H1 (cell line): Measurements from ENCODE around the gene SYTL2. TPM values are rescaled to one million over a fixed set of nuclear protein-coding genes. Genes with fewer than 3 reads are reported as not detected.

ENCODE experiments used
- CTCF ChIA-PET: fragments of 300-600 bp; sonication (Branson Sonifier 250); formaldehyde crosslinking; loops from one replicate; lab custom pipeline; 2021; ENCODE audit not compliant: partially characterized antibody; lab: Charles Lee
- POLR2A ChIA-PET: fragments of 300-600 bp; sonication (Branson Sonifier 250); formaldehyde crosslinking; loops from one replicate; lab custom pipeline; 2021; ENCODE audit warnings: inconsistent platforms; ENCODE audit not compliant: partially characterized antibody; lab: Charles Lee
- DNase-seq, 2 experiments: peaks; one replicate each; pipeline versions ENCODE4 v3.0.0 to v3.0.0-alpha.2; 2010 to 2022; ENCODE audit warnings: low spot score in 2 of 2, low read depth in 1 of 2, mixed read lengths in 1 of 2
- FAIRE-seq: peaks from 2 replicates; lab custom pipeline; 2011; peaks lifted over from hg19 to GRCh38; lab: Jason Lieb, UNC
- H2AFZ ChIP-seq: 2 replicates; pipeline ENCODE4 v1.8.1; 2012; ENCODE audit warnings: low read length, inconsistent platforms
- H2AK5ac ChIP-seq: 2 replicates; pipeline ENCODE4 v1.6.1; 2013; ENCODE audit warnings: low read depth, low read length
- H2BK120ac ChIP-seq: replicated peaks from 2 replicates; pipeline ENCODE3; 2013; ENCODE audit warnings: low read depth, low read length, inconsistent platforms
- H2BK12ac ChIP-seq: 2 replicates; pipeline ENCODE4 v1.6.1; 2013; ENCODE audit warnings: low read depth, low read length
- H2BK15ac ChIP-seq: 2 replicates; pipeline ENCODE4 v1.6.1; 2013; ENCODE audit warnings: low read length
- H2BK20ac ChIP-seq: 2 replicates; pipeline ENCODE4 v1.6.1; 2013; ENCODE audit warnings: low read length
- H2BK5ac ChIP-seq: 2 replicates; pipeline ENCODE4 v1.6.1; 2013; ENCODE audit warnings: low read depth, low read length
- H3K14ac ChIP-seq: 2 replicates; pipeline ENCODE4 v1.6.1; 2013; ENCODE audit warnings: inconsistent platforms; ENCODE audit not compliant: insufficient read length
- H3K18ac ChIP-seq: 2 replicates; pipeline ENCODE4 v1.6.1; 2013; ENCODE audit warnings: low read length; ENCODE audit errors: extremely low read depth
- H3K23ac ChIP-seq: 2 replicates; pipeline ENCODE4 v1.6.1; 2013; ENCODE audit warnings: inconsistent platforms; ENCODE audit not compliant: insufficient read length
- H3K23me2 ChIP-seq: 2 replicates; pipeline ENCODE4 v1.6.1; 2013; ENCODE audit warnings: low read depth, low read length
- H3K27ac ChIP-seq: 2 replicates; pipeline ENCODE4 v1.6.1; 2011; ENCODE audit warnings: low read depth, low read length, inconsistent platforms
- H3K27me3 ChIP-seq, 4 experiments: replicated peaks in 1 of 4; 1 replicate in 1 of 4; 2 replicates in 3 of 4; pipeline versions ENCODE4 v1.6.1 to v1.8.1; 2011 to 2013; ENCODE audit warnings: low read length in 3 of 4, mild to moderate bottlenecking in 3 of 4, inconsistent platforms in 2 of 4, mixed read lengths in 2 of 4, moderate library complexity in 1 of 4; ENCODE audit not compliant: control insufficient read depth in 3 of 4, insufficient read depth in 3 of 4; ENCODE audit errors: extremely low read depth in 1 of 4
- H3K36me3 ChIP-seq, 4 experiments: 2 replicates each; pipeline versions ENCODE4 v1.6.1 to v1.8.1; 2011 to 2013; ENCODE audit warnings: mild to moderate bottlenecking in 4 of 4, low read length in 3 of 4, moderate library complexity in 2 of 4, control low read depth in 1 of 4, inconsistent platforms in 1 of 4; ENCODE audit not compliant: insufficient read depth in 4 of 4, control insufficient read depth in 2 of 4
- H3K4ac ChIP-seq: replicated peaks from 2 replicates; pipeline ENCODE3; 2013; ENCODE audit warnings: low read length, low read depth, mixed read lengths, inconsistent platforms; ENCODE audit not compliant: insufficient read length
- H3K4me1 ChIP-seq, 4 experiments: replicated peaks in 1 of 4; 1 replicate in 1 of 4; 2 replicates in 3 of 4; pipeline versions ENCODE4 v1.6.1 to v1.8.1; 2011 to 2013; ENCODE audit warnings: low read length in 3 of 4, inconsistent platforms in 2 of 4, mixed read lengths in 1 of 4; ENCODE audit not compliant: insufficient read depth in 4 of 4, control insufficient read depth in 3 of 4
- H3K4me2 ChIP-seq, 2 experiments: 2 replicates each; pipeline versions ENCODE4 v1.6.1 to v1.8.1; 2011 to 2013; ENCODE audit warnings: low read depth in 2 of 2, low read length in 2 of 2, control low read depth in 1 of 2, inconsistent platforms in 1 of 2, mild to moderate bottlenecking in 1 of 2; ENCODE audit not compliant: insufficient read depth in 1 of 2
- H3K4me3 ChIP-seq, 4 experiments: fragments of 200-600, 300-600 bp in 1 of 4; sonication (generic), shearing (Covaris generic), sonication (Bioruptor Twin) in 1 of 4; 2 replicates each; pipeline versions ENCODE4 v1.5.1 to v1.8.1; 2011 to 2016; ENCODE audit warnings: low read length in 4 of 4, low read depth in 3 of 4, control low read depth in 2 of 4, inconsistent platforms in 2 of 4, mild to moderate bottlenecking in 2 of 4, mixed read lengths in 1 of 4, moderate library complexity in 1 of 4; ENCODE audit not compliant: insufficient read depth in 2 of 4; ENCODE audit errors: extremely low read depth in 1 of 4
- H3K56ac ChIP-seq: replicated peaks from 2 replicates; pipeline ENCODE3; 2013; ENCODE audit warnings: low read depth, mild to moderate bottlenecking, mixed read lengths, low read length, inconsistent platforms; ENCODE audit not compliant: insufficient read length
- H3K79me1 ChIP-seq: 2 replicates; pipeline ENCODE4 v1.6.1; 2013; ENCODE audit warnings: low read depth, low read length, control low read depth
- H3K79me2 ChIP-seq, 2 experiments: 2 replicates each; pipeline versions ENCODE4 v1.6.1 to v1.8.1; 2012 to 2013; ENCODE audit warnings: low read length in 2 of 2, mild to moderate bottlenecking in 2 of 2, inconsistent platforms in 1 of 2; ENCODE audit not compliant: insufficient read depth in 2 of 2, control insufficient read depth in 1 of 2
- H3K9ac ChIP-seq, 4 experiments: replicated peaks in 1 of 4; 1 replicate in 1 of 4; 2 replicates in 3 of 4; pipeline versions ENCODE4 v1.6.1 to v1.8.1; 2011 to 2013; ENCODE audit warnings: low read depth in 3 of 4, low read length in 3 of 4, control low read depth in 2 of 4, mild to moderate bottlenecking in 2 of 4, moderate library complexity in 2 of 4, inconsistent platforms in 1 of 4; ENCODE audit errors: extremely low read depth in 1 of 4
- H3K9me3 ChIP-seq, 2 experiments: 2 replicates each; pipeline versions ENCODE4 v1.6.1 to v1.8.1; 2012 to 2013; ENCODE audit warnings: mild to moderate bottlenecking in 2 of 2, moderate library complexity in 2 of 2, control low read depth in 1 of 2, inconsistent platforms in 1 of 2, low read depth in 1 of 2, low read length in 1 of 2, mixed read lengths in 1 of 2; ENCODE audit not compliant: insufficient read depth in 2 of 2
- H4K20me1 ChIP-seq, 2 experiments: replicated peaks in 1 of 2; 2 replicates each; pipeline versions ENCODE3 to v1.8.1; 2011 to 2013; ENCODE audit warnings: inconsistent platforms in 2 of 2, low read length in 2 of 2, mild to moderate bottlenecking in 1 of 2; ENCODE audit not compliant: insufficient read depth in 2 of 2, control insufficient read depth in 1 of 2
- H4K5ac ChIP-seq: 2 replicates; pipeline ENCODE4 v1.6.1; 2013; ENCODE audit warnings: low read length, low read depth, mixed read lengths, inconsistent platforms; ENCODE audit not compliant: insufficient read length
- H4K8ac ChIP-seq: 2 replicates; pipeline ENCODE4 v1.8.0; 2013; ENCODE audit warnings: mild to moderate bottlenecking, moderate library complexity, low read length, inconsistent platforms; ENCODE audit not compliant: insufficient read depth; ENCODE audit errors: extremely low read depth
- H4K91ac ChIP-seq: replicated peaks from 2 replicates; pipeline ENCODE3; 2013; ENCODE audit warnings: low read length, mixed read lengths, inconsistent platforms; ENCODE audit not compliant: insufficient read length
- BCL11A ChIP-seq, 2 experiments: IDR thresholded peaks; one replicate each; pipeline ENCODE4 v1.6.1; 2011; ENCODE audit warnings: low read depth in 2 of 2, low read length in 2 of 2, mild to moderate bottlenecking in 2 of 2
- CBX8 ChIP-seq: fragments of 300-800, 300-1000 bp; sonication (generic); IDR thresholded peaks from 2 replicates; pipeline ENCODE4 v1.7.1; 2016; ENCODE audit warnings: low read depth, low read length, borderline replicate concordance
- CHD1 ChIP-seq: IDR thresholded peaks from 2 replicates; pipeline ENCODE4 v1.6.1; 2012; ENCODE audit warnings: low read depth, low read length, improper control_type of control experiment
- CTCF ChIP-seq, 3 experiments: IDR thresholded peaks; 1 replicate in 2 of 3; 2 replicates in 1 of 3; pipeline versions ENCODE4 v1.5.1 to v1.6.1; 2011; ENCODE audit warnings: low read length in 3 of 3, mild to moderate bottlenecking in 3 of 3, inconsistent platforms in 2 of 3, low read depth in 1 of 3, moderate library complexity in 1 of 3; ENCODE audit not compliant: insufficient read depth in 1 of 3; ENCODE audit errors: control extremely low read depth in 1 of 3
- E2F6 ChIP-seq: IDR thresholded peaks from 2 replicates; pipeline ENCODE4 v1.6.1; 2012; ENCODE audit warnings: inconsistent platforms
- EGR1 ChIP-seq: IDR thresholded peaks from 2 replicates; pipeline ENCODE4 v1.6.1; 2011; ENCODE audit warnings: low read depth, low read length, borderline replicate concordance
- POU5F1 ChIP-seq: IDR thresholded peaks from 2 replicates; pipeline ENCODE4 v1.6.1; 2011; ENCODE audit warnings: low read depth, mild to moderate bottlenecking, low read length, moderate library complexity
- SIRT6 ChIP-seq: IDR thresholded peaks from one replicate; pipeline ENCODE4 v1.7.1; 2012; ENCODE audit warnings: low read length, inconsistent platforms
- SRF ChIP-seq: IDR thresholded peaks from 2 replicates; pipeline ENCODE4 v1.6.1; 2011; ENCODE audit warnings: mild to moderate bottlenecking, low read depth, low read length, moderate library complexity
- YY1 ChIP-seq: IDR thresholded peaks from 2 replicates; pipeline ENCODE4 v1.6.1; 2011; ENCODE audit warnings: low read depth, mild to moderate bottlenecking, low read length
- WGBS, 2 experiments: shearing (Covaris generic) in 1 of 2; methylation state at CpG; one replicate each; pipeline versions ENCODE4 v1.1.6 to v1.1.7; 2013 to 2015; ENCODE audit warnings: low lambda C conversion rate in 2 of 2, mixed read lengths in 2 of 2, inconsistent platforms in 1 of 2, low coverage in 1 of 2, missing lambda C conversion rate in 1 of 2; ENCODE audit not compliant: insufficient replicate concordance in 2 of 2, insufficient coverage in 1 of 2, insufficient read length in 1 of 2; ENCODE audit errors: extremely low coverage in 1 of 2, missing lambda C conversion rate in 1 of 2; 5-methylcytosine and 5-hydroxymethylcytosine counted together
- polyA plus RNA-seq, 7 experiments: library from polyadenylated mRNA; depleted of rRNA in 3 of 7; stranded (reverse) in 5 of 7; unstranded in 2 of 7; fragments of >200 nt in 5 of 7; fragments of 200-250 nt in 2 of 7; gene quantifications; 1 replicate in 5 of 7; 2 replicates in 1 of 7; 4 replicates in 1 of 7; pipeline versions ENCODE4 v1.2.1 to v1.2.3, GENCODE V29; 2011 to 2013; ENCODE audit warnings: missing spikeins in 2 of 7, mixed read lengths in 2 of 7
- total RNA-seq: library from RNA; stranded (reverse); fragmentation: NEBNext Ultra II Directional; extraction: Animal tissue kit (Norgen Biotek cat#: 25700); gene quantifications from 2 replicates; pipeline ENCODE4 v1.2.1, GENCODE V29; 2021

SYTL2 gene
- total and polyA plus RNA-seq, 2 of the 8 experiments (the other 6 are each of a cell fraction or from before 2014, with no cell fraction given) = 1.3 to 9.1 TPM

GRCh38 chr11:85742873-85743275, 68.1 kb downstream of the SYTL2 start:
- H3K4me2 ChIP-seq = no peak overlapping the region
- no peak overlapping the region for H2BK5ac ChIP-seq
- no peaks in the 10 kb centered on the region for H3K36me3 ChIP-seq
- no peaks in the 10 kb centered on the region for H3K79me1 ChIP-seq
- no peaks in the 10 kb centered on the region for H4K20me1 ChIP-seq
- H3K9me3 ChIP-seq = no peaks in the 10 kb centered on the region
- no peak overlapping the region for H3K4ac ChIP-seq
- no peak overlapping the region for H2BK120ac ChIP-seq
- no peak overlapping the region for H2BK20ac ChIP-seq
- H3K14ac ChIP-seq = no peak overlapping the region
- H3K4me1 ChIP-seq = no peaks in the 10 kb centered on the region
- no peak for DNase-seq
- H3K79me2 ChIP-seq = no peaks in the 10 kb centered on the region
- H2BK12ac ChIP-seq = no peak overlapping the region
- H4K5ac ChIP-seq = no peak overlapping the region
- TF ChIP-seq CHD1 (no peak), CTCF (IDR thresholded peaks at IDR 0.05; ENCODE audit: control extremely low read depth in 1 of 3, insufficient read depth in 1 of 3, low read depth in 1 of 3, low read length in 3 of 3) (no peak), BCL11A (IDR thresholded peaks at IDR 0.05; ENCODE audit: low read depth in 2 of 2, low read length in 2 of 2) (no peak), YY1 (no peak), E2F6 (no peak), SIRT6 (no peak), CBX8 (no peak), POU5F1 (no peak), SRF (no peak), EGR1 (no peak)
- H2BK15ac ChIP-seq = no peak overlapping the region
- no peak overlapping the region for H3K56ac ChIP-seq
- H2AFZ ChIP-seq = no peak overlapping the region
- WGBS, 2 experiments = 86% methylated on average over 1 of the region's 1 CpG; no CpG with 5 or more reads in 1 of the 2 experiments
- no peak overlapping the region for H3K27ac ChIP-seq
- FAIRE-seq = no peak
- H4K91ac ChIP-seq = no peak overlapping the region
- no peak overlapping the region for H3K4me3 ChIP-seq
- no peaks in the 10 kb centered on the region for H3K27me3 ChIP-seq
- CTCF ChIA-PET = no interaction called here
- H3K9ac ChIP-seq = no peak overlapping the region
- H3K23ac ChIP-seq = no peak overlapping the region
- no peak overlapping the region for H4K8ac ChIP-seq
- no peak overlapping the region for H2AK5ac ChIP-seq
- no peak overlapping the region for H3K18ac ChIP-seq
- POLR2A ChIA-PET = no interaction called here
- no peaks in the 10 kb centered on the region for H3K23me2 ChIP-seq
